Adipose tissue (tissue), 3 donors: ENCODE data around the gene KIR3DL2. TPM values are rescaled to one million over a fixed set of nuclear protein-coding genes. Genes with fewer than 3 reads are reported as not detected.
"Not testable (repeated sequence)": the region's sequence is repeated elsewhere in the genome, so short reads cannot be mapped to it uniquely, and the experiment has no call there.

Experiments used
- H3K27ac ChIP-seq: one replicate; pipeline ENCODE4 v1.5.1; 2013; ENCODE audit warnings: low read depth, low read length
- WGBS, 3 donors: extraction: QIAGEN DNeasy Blood & Tissue Kit; methylation state at CpG; one replicate each; pipeline ENCODE4 v1.1.7; 2013; 5-methylcytosine and 5-hydroxymethylcytosine counted together
- polyA plus RNA-seq, 3 donors: library from polyadenylated mRNA; stranded (reverse); fragments of 200-250 nt; gene quantifications; one replicate each; pipeline ENCODE4 v1.2.3, GENCODE V29; 2013
- donor health status: healthy with polysubstance abuse.
- donor health status: Bipolar disorder and iron deficiency.
- donor health status: healthy.

The KIR3DL2 gene
- polyA plus RNA-seq, 3 donors: 0.06 TPM; not detected in 2

DNA sequence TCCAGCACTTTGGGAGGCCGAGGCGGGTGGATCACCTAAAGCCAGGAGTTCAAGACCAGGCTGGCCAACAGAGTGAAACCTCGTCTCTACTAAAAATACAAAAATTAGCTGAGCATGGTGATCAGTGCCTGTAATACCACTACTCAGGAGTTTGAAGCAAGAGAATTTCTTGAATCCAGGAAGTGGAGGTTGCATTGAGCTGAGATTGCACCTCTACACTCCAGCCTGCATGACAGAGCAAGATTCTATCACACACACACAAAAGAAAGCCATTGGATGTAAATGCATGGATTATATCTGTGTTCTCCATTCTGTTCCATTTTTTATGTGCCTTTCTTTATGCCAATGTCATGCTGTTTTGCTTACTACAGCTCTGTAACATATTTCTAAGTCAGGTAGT is 8.2 kb downstream of the KIR3DL2 start:
- WGBS, 3 donors: 41 to 96% (median 86%) methylated on average over 3 of the region's 3 CpGs
- H3K27ac ChIP-seq: not testable (repeated sequence)

DNA sequence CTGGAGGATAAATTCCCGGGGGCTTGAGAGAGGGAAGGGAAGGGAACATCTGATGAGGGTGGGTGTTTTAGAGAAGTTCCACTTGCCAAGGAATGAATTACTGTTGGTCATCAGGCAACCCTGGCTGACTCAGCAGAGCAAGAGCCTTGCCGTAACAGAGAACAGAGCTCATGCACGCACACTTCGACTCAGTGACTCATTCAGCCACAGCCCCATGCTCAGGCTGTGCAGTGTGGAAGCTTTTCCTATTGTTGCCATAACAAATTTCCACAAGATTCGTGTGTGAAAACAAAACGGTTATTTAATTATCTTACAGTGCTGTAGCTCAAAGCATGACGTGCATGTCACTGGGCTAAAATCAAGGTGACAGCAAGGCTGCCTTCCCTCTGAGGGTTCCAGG is 9.2 kb downstream of the KIR3DL2 start:
- 60 to 66% (median 64%) methylated on average over 7 of the region's 7 CpGs for WGBS, 3 donors
- H3K27ac ChIP-seq: not testable (repeated sequence)

DNA sequence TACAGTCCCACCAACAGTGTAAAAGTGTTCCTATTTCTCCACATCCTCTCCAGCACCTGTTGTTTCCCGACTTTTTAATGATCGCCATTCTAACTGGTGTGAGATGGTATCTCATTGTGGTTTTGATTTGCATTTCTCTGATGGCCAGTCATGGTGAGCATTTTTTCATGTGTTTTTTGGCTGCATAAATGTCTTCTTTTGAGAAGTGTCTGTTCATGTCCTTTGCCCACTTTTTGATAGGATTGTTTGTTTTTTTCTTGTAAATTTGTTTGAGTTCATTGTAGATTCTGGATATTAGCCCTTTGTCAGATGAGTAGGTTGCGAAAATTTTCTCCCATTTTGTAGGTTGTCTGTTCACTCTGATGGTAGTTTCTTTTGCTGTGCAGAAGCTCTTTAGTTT is 13.2 kb downstream of the KIR3DL2 start:
- H3K27ac ChIP-seq: not testable (repeated sequence)
- 86% methylated on average over 1 of the region's 3 CpGs; no CpG with 5 or more reads in 2 of the 3 donors for WGBS, 3 donors

DNA sequence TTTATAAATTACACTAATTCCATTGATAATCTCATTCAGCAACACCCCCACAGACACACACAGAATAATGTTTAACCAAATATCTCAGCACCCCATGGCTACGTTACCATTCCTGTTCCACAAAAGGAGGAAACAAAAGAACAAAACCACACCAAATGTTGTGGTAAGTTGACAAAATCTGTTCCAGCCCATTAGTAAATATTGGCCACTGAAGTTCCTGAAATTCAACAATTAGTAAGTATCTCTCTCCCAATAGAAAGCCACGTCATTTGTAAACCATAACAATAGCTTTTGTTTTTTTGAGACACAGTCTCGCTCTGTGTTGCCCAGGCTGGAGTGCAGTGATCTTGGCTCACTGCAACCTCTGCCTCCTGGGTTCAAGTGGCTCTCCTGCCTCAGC is 21.5 kb downstream of the KIR3DL2 start:
- no peak overlapping the region for H3K27ac ChIP-seq
- 43 to 49% (median 49%) methylated on average over 3 of the region's 3 CpGs for WGBS, 3 donors

DNA sequence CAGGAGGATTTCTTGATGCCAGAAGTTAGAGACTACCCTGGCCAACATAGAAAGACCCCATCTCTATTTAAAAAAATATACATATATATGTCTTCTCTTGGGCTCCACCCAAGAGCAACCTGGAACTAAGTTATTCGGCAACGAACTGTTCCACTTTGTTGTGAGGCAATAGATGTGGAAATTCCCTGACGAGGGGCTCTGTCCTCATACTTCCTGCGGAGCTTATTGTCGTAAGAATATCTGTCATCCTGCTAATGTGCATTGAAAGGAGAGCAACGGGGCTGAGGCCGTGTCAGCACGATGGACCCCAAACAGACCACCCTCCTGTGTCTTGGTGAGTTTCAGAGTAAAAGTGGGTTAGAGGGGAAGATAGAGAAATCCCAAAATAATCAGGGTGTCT is 23.7 kb downstream of the KIR3DL2 start, which contains the start of gene FCAR:
Gene FCAR (plus strand): TSS at position 246 of the 400 bp plus-strand sequence. CDS start 55 bp downstream, at position 301.
- 44 to 69% (median 51%) methylated on average over 8 of the region's 8 CpGs for WGBS, 3 donors

DNA sequence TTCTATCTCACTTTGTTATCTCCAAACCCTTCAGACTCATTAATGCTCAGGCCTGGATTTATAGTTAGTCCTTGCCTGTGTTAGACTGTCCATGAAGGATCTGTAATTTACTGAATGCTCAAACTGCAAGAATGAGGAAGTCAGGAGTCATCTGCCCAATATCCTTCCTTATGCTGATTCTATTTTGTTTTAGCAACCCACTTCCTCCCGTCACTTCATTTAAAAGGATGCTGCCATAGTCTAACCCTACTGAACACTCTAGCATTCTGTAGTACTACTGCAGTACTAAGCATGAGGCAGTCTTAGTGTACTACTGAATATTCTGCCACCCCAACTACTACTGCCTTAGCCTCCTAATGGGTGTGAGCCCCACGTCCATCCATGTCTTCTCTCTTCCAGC is 25.3 kb downstream of the KIR3DL2 start:
- 38 to 41% (median 40%) methylated on average over 2 of the region's 2 CpGs for WGBS, 3 donors

More for the DNA sequence above, 23.7 kb downstream of the KIR3DL2 start, which contains the start of gene FCAR:
- H3K27ac ChIP-seq: no peak within 1 kb of the TSS

DNA sequence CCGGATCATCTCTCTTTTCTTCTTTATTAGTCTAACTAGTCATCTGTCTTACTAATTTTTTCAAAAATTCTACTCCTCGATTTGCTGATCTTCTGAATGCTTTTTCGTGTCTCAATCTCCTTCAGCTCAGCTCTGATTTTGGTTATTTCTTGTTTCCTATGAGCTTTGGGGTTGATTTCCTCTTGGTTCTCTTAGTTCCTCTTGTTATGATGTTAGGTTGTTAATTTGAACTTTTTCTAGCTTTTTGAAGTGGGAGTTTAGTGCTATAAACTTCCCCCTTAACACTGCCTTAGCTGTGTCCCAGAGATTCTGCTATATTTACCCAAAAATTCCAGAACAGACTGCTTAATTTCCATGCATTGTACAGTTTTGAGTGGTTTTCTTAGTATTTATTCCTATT is 27.2 kb downstream of the KIR3DL2 start:
- 41 to 53% (median 51%) methylated on average over 3 of the region's 3 CpGs for WGBS, 3 donors
- H3K27ac ChIP-seq: no peak overlapping the region

More for the DNA sequence above, 25.3 kb downstream of the KIR3DL2 start:
- H3K27ac ChIP-seq: no peak overlapping the region

DNA sequence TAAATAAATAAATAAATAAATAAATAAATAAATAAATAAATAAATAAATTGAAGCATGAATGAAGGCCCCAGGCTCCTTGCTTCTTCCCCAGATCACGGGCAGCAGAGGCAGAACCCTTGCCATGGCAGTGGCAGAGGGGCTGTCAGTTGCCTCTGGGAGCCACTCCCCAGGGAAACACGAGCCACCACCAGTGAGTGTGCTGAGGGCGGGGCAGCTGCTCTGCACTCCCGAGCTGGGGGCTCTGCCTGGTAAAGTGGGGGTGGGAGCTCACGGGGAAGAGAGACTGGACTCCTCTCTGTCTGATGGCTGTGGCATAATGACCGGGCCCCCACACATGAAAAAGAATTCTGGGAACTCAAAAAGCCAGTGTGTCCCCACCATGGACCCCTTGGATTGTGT is 31.6 kb downstream of the KIR3DL2 start:
- WGBS, 3 donors: 57 to 70% (median 67%) methylated on average over 6 of the region's 6 CpGs
- H3K27ac ChIP-seq: no peak overlapping the region

DNA sequence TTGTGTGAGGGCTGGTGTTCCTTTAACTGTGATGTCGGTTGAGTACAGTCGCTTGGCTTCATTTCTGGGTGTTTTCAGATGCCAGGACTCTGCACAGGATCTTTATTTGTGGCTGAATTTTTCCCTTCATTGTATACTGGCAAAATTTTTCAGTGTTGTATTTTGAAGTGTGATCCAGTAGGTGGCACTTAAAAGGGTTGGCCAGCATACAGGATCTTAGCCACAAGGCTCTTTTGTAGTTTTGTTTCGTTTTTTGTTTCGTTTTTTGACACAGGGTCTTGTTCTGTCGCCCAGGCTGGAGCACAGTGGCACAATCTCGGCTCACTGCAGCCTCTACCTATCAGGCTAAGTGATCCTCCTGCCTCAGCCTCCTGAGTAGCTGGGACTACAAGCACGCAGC is 32.5 kb downstream of the KIR3DL2 start:
- 54 to 66% (median 65%) methylated on average over 7 of the region's 7 CpGs for WGBS, 3 donors

DNA sequence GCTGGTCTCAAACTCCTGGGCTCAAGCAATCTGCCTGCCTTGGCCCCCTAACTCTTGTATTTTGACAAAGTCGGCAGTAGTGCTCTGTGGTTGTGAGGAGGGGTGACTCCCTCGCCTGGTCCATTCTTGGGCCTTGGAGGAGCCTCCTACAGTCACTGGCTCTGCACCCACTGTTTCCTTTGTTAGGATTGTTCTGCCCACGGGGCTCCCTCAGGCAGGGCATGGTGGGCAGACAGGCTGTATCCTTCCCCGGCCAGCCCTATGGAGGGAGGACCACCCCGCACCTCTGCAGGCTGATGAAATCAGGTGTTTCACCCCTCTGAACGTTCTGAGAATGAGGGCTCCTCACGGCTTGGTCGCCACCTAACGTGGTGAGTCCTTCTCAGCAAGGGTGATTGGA is 33.0 kb downstream of the KIR3DL2 start:
- H3K27ac ChIP-seq: no peak overlapping the region
- WGBS, 3 donors: 67 to 83% (median 75%) methylated on average over 9 of the region's 9 CpGs

More for the DNA sequence above, 32.5 kb downstream of the KIR3DL2 start:
- no peak overlapping the region for H3K27ac ChIP-seq

DNA sequence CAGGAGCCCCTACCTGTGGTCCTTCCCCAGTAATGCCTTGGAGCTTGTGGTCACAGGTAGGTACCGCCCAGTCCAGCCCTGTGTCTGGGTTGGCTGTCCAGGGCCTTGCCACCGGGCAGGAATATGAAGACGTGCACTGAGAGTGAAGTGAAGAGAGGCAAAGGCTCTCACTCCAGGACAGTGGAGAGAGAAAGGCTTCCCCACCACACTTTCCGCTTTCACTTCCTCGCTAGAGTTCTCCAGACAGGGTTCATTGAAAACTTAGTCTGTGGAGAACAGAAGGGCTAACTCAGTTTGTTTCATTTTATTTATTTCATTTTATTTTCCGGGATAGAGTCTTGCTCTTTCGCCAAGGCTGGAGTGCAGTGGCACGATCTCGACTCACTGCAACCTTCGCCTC is 38.0 kb downstream of the KIR3DL2 start:
- H3K27ac ChIP-seq: no peak overlapping the region
- WGBS, 3 donors: 85 to 89% (median 87%) methylated on average over 10 of the region's 10 CpGs

DNA sequence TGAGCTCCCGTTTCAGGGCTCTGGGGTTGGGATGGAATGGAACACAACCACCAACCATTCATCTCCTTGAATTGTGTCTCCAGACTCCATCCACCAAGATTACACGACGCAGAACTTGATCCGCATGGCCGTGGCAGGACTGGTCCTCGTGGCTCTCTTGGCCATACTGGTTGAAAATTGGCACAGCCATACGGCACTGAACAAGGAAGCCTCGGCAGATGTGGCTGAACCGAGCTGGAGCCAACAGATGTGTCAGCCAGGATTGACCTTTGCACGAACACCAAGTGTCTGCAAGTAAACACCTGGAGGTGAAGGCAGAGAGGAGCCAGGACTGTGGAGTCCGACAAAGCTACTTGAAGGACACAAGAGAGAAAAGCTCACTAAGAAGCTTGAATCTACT is 39.3 kb downstream of the KIR3DL2 start:
- no peak overlapping the region for H3K27ac ChIP-seq
- WGBS, 3 donors: 83 to 86% (median 85%) methylated on average over 11 of the region's 11 CpGs

DNA sequence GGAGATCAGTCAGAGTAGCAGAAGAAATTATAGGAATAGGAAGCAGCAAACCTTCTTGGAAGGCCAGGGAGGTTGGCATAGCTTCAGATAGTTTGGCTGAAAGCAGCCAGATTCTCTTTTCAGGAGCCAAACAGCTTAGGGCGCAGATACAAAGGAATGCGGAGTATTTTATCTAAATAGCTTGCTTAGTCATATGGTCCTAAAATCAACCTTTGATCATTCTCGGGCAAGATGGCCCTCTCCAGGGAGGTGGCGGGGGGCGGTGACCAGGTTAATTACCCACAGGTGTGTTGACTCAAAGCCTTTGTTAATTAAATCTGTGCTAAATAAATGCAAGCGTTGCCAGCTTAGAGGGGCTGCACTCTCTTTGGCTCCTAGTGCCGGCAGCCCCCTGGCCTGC is 43.2 kb downstream of the KIR3DL2 start:
- 36 to 57% (median 42%) methylated on average over 7 of the region's 7 CpGs for WGBS, 3 donors
- H3K27ac ChIP-seq: no peak overlapping the region

DNA sequence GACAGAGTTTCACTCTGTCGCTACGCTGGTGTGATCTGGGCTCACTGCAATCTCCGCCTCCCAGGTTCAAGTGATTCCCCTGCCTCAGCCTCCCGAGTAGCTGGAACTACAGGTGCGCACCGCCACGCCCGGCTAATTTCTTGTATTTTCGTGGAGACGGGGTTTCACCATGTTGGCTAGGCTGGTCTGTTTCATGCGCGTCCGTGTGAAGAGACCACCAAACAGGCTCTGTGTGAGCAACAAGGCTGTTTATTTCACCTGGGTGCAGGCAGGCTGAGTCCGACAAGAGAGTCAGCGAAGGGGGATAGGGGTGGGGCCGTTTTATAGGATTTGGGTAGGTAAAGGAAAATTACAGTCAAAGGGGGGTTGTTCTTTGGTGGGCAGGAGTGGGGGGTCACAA is 43.9 kb downstream of the KIR3DL2 start:
- not testable (repeated sequence) for H3K27ac ChIP-seq
- 81 to 89% (median 87%) methylated on average over 16 of the region's 16 CpGs for WGBS, 3 donors

DNA sequence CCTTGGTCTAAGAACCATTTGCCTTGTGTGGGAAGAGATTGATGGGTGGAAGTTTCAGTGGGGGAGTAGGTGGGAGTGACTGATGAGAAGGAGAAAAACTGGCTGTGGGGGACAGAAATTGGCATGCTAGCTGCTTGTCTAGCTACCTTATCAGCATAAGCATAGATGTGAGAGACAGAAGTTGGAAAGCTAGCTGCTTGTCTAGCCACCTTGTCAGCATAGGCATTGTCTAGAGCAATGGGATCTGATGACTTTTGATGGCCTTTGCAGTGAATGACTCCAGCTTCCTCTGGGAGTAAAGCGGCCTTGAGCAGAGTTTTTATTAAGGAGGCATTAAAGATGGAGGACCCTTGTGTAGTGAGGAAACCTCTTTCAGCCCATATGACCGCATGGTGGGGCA is 45.8 kb downstream of the KIR3DL2 start:
- no peak overlapping the region for H3K27ac ChIP-seq
- 77 to 92% (median 85%) methylated on average over 2 of the region's 2 CpGs for WGBS, 3 donors

DNA sequence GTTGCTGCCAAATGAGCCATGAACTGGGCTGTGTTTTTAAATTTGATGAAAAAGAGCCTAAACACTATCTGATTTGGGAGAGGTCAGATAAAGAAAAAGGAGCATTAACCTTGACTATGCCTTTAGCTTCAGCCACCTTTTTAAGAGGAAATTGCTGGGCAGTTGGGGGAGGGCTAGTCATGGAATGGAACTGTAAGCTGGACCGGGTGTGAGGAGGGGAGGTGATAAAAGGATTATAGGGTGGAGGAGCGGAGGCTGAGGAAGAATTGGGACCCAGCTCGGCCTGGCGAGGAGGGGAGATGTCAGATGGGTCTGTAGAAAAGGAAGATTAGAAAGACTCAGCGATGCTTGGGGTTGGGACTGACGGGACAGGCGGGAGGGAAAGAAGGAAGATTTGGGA is 48.4 kb downstream of the KIR3DL2 start:
- not testable (repeated sequence) for H3K27ac ChIP-seq
- 48 to 82% (median 70%) methylated on average over 7 of the region's 7 CpGs for WGBS, 3 donors

DNA sequence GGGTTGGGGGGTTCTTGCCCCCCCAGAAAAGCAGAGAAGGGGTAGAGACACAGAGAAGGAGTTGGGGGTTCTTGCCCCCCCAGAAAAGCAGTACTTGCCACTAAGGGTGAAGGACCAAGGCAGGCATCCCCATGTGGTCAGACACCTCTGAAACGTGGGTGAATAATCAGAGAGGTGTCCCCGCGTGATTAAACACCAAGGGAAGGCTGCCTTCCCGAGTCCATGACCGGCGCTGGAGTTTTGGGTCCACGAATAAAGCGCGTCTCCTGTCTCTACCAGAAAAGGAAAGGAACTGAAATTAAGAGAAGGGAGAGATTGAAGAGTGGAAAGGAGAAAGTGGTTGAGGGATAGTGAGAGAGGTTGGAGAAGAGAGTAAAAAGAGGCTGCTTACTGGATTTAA is 49.4 kb downstream of the KIR3DL2 start:
- H3K27ac ChIP-seq: not testable (repeated sequence)
- WGBS, 3 donors: 77 to 88% (median 87%) methylated on average over 9 of the region's 9 CpGs

DNA sequence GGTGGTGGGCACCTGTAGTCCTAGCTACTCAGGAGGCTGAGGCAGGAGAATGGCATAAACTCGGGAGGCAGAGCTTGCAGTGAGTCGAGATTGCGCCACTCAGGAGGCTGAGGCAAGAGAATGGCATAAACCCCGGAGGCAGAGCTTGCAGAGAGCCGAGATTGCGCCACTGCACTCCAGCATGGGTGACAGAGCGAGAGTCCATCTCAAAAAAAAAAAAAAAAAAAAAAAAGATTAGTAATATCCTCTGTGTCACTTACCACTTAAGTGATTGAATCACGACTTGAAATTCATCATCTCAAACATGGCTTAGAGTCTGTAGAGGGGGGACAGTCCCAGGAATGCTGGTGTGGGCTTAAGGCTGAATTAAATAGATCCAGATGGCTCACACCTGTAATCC is 50.9 kb downstream of the KIR3DL2 start:
- not testable (repeated sequence) for H3K27ac ChIP-seq
- whole genome bisulfite sequencing, 3 donors: 58 to 83% (median 65%) methylated on average over 8 of the region's 8 CpGs

DNA sequence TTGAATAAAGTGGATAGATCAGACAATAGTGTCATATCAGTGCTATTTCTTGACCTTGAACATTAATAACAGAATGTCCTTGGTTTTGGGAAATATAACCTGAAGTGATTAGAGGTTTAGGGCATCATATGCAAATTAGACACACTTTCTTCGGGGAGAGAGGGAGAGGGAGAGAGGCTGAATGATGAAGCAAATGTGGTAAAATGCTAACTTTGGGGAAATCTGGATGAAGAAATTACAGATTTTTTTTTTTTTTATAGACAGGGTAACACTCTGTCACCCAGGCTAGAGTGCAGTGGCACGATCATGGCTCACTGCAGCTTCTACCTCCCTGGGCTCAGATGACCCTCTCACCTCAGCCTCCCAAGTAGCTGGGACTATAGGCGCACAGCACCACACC is 51.8 kb downstream of the KIR3DL2 start:
- H3K27ac ChIP-seq: no peak overlapping the region
- 63 to 88% (median 83%) methylated on average over 3 of the region's 3 CpGs for WGBS, 3 donors

DNA sequence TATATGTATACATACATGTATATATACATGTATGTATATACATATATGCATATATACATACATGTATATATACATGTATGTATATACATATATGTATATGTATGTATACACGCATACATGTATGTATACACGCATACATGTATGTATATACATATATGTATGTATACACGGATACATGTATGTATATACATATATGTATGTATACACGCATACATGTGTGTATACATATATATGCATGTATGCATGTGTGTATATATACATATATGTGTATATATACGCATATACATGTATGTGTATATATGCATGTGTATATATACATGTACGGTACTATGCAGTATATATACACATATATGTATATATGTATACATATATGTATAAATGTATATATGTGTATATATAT is 53.1 kb downstream of the KIR3DL2 start:
- WGBS, 3 donors: 89 to 95% (median 94%) methylated on average over 6 of the region's 6 CpGs
- H3K27ac ChIP-seq: no peak overlapping the region

DNA sequence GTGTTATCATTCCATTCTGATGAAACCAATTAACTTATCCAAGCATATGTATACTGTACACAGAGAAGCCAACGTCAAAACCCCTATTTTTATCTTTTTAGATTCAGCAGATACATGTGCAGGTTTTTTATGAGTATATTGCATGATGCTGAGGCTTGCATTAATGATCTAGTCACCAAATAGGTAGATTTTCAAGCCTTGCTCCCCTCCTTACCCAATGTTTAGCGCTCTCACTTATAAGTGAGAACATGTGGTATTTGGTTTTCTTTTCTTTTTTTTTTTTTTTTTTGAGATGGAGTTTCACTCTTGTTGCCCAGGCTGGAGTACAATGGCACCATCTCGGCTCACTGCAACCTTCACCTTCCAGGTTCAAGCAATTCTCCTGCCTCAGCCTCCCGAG is 54.0 kb downstream of the KIR3DL2 start:
- not testable (repeated sequence) for H3K27ac ChIP-seq
- 78 to 84% (median 81%) methylated on average over 4 of the region's 4 CpGs for WGBS, 3 donors
